Astrocyte of the spinal cord (primary cell): Measurements from ENCODE around the gene VAT1L.

ENCODE experiments used
- DNase-seq: peaks from one replicate; pipeline ENCODE4 v3.0.0; 2011; ENCODE audit warnings: low read depth, low spot score
- H3K4me3 ChIP-seq: 2 replicates; pipeline ENCODE4 v1.5.1; 2011; ENCODE audit warnings: low read depth, mild to moderate bottlenecking, low read length, moderate library complexity
- in situ Hi-C: cut with HindIII; loops from 2 replicates; pipeline ENCODE4 v1.10.0; 2017; ENCODE audit warnings: low sequenced_read_pairs
- TF ChIP-seq, protein P1 (sequence below): IDR thresholded peaks from 2 replicates; pipeline ENCODE4 v1.5.1; 2012; ENCODE audit warnings: low read depth, mild to moderate bottlenecking, low read length, inconsistent platforms

Gene VAT1L

DNA sequence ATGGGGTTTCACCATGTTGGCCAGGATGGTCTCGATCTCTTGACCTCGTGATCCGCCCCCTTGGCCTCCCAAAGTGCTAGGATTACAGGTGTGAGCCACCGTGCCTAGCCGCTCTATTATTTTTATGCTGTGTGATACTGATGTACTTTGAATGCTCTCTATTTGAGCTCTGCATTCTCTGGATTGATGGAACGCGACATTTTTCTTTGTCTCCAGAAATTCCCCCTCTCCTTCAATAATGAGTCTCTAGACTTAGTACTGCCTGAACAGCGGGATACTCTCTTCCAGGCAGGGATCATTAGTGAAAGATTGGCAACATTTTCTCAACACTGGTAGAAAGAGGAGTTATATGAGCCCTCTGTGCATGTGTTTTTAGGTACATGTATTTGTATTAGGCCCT lies 140.6 kb downstream of the VAT1L start:
- H3K4me3 ChIP-seq: no peak overlapping the region
- no peak for DNase-seq
- TF ChIP-seq, protein P1, sequence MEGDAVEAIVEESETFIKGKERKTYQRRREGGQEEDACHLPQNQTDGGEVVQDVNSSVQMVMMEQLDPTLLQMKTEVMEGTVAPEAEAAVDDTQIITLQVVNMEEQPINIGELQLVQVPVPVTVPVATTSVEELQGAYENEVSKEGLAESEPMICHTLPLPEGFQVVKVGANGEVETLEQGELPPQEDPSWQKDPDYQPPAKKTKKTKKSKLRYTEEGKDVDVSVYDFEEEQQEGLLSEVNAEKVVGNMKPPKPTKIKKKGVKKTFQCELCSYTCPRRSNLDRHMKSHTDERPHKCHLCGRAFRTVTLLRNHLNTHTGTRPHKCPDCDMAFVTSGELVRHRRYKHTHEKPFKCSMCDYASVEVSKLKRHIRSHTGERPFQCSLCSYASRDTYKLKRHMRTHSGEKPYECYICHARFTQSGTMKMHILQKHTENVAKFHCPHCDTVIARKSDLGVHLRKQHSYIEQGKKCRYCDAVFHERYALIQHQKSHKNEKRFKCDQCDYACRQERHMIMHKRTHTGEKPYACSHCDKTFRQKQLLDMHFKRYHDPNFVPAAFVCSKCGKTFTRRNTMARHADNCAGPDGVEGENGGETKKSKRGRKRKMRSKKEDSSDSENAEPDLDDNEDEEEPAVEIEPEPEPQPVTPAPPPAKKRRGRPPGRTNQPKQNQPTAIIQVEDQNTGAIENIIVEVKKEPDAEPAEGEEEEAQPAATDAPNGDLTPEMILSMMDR: no peak
- in situ Hi-C loops: no loop called here

DNA sequence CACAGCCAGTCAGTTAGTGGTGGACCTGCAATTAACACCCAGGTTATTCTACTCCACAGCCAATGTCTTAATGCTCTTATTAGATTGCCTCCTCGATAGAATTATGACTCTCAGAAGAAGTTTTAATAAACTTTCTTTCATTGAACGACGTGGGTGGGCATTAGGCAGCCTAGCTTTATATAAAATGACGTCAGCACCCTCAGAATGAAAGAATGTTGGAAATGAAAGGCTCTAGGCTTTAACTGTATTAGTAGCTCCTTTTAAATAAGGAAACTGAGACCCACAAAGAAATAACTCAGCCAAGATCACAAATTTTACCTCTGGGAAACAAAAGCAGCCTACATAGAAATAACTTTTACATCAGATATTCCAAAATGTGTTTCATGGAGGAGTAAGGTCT lies 142.7 kb downstream of the VAT1L start:
- TF ChIP-seq, protein P1: no peak
- no peak for DNase-seq
- in situ Hi-C loops: no loop called here
- no peak overlapping the region for H3K4me3 ChIP-seq

DNA sequence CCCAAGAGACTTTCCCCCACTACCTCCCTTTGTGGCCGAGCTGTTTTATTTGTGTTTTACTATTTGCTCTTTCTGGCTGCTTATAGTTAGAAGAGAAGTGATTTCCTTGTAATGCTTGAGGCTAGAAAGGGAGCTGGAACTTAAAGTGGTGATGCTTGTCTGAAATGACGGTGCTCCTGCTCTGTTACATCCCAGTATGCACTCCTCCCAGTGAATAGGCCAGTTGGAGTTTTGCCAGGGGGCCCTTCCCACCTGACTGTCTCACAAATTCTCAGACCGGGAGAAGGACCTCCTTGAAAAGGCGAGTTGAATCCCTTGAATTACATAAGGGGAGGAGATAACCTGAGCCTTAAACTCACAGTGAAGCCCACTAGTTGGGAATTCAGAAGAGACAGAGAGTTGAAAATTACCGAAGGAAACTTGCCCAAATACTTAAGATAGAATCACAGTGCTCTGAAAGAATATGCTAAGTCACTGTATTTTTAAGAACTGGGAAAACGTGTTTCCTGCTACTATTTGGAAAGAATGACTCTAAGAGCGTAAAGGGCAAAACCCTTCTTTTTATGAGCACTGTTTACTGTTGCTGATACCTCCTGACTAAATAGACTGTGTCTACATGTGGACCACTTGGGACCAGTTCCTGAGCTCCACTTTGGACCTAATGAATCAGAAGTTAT lies 149.2 kb downstream of the VAT1L start:
- in situ Hi-C loops: no loop called here
- no peak for DNase-seq
- TF ChIP-seq, protein P1: no peak
- H3K4me3 ChIP-seq: no peak overlapping the region

DNA sequence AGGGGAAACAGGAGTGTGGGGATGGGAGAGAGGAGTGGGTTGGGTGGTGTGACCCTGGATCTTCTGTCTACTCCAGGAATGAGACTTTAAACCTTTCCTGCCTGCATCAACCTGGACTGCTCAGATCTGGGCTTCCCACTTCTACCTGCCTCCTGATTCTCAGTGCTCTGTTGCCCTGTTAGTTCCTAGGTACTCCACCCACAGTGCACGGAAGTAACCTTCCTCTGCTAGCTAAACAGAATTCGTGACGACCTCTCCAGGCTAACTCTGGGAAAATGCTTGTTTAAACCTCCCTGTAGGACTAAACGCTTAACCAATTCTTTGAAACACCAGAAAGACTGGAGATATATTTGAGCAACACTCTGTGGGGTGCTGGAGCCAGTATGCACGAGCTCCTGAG lies 150.5 kb downstream of the VAT1L start:
- no peak for DNase-seq
- TF ChIP-seq, protein P1: no peak
- no peak overlapping the region for H3K4me3 ChIP-seq
- in situ Hi-C loops: no loop called here

DNA sequence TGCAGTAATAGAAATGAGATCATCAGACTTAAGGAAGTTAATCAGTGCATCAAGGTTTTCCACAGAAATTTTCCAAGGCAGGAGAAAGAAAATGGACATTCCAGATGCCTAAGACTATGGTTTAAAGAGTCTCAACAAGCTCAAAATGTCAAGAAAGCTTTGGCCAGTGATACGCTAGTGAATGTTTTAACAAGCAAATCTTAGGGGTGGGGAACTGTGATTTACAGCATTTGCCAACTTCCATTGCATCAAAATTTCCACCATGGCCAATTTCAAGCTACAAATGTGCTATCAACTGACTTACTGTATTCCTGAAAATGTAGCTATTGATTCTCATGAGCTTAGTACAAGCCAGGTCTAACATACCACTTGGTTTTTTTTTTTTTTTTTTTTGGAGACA lies 151.6 kb downstream of the VAT1L start:
- in situ Hi-C loops: no loop called here
- TF ChIP-seq, protein P1: no peak
- no peak for DNase-seq
- no peak overlapping the region for H3K4me3 ChIP-seq

DNA sequence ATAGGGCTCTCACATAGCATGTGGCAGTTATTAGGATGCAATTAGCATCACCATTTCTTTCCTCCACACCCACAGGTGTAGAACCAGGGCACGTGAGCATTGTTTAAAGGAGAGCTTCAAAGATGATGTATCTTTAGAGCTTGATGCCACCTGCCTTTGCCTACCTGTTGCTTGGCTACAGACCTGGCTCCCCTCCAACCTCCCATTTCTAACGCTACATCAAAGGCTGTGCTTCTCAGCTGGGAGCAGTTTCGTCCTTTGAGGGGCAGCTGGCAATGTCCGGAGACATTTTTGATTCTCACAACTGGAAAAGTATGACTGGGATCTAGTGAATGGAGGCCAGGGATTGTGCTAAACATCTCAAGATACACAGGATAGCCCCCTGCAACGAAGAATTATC lies 155.4 kb downstream of the VAT1L start:
- no peak overlapping the region for H3K4me3 ChIP-seq
- in situ Hi-C loops: no loop called here
- DNase-seq: no peak
- TF ChIP-seq, protein P1: no peak
